Liver (tissue), 9 donors: ENCODE results near the gene FBXO2. TPM values are rescaled to one million over a fixed set of nuclear protein-coding genes. Genes with fewer than 3 reads are reported as not detected.

Experiments used
- DNase-seq: peaks from one replicate; pipeline ENCODE4 v3.0.0-alpha.2; 2017; ENCODE audit warnings: low spot score
- H3K27ac ChIP-seq, 2 donors: one replicate each; pipeline ENCODE4 v1.7.0; 2013; ENCODE audit warnings: inconsistent platforms in 2 of 2, low read length in 2 of 2, control low read depth in 1 of 2, low read depth in 1 of 2, mild to moderate bottlenecking in 1 of 2
- H3K27me3 ChIP-seq, 4 donors: one replicate each; pipeline versions ENCODE4 v1.6.1 to v1.7.0; 2013; ENCODE audit warnings: low read length in 3 of 4, inconsistent platforms in 1 of 4, mild to moderate bottlenecking in 1 of 4, moderate library complexity in 1 of 4; ENCODE audit not compliant: control insufficient read depth in 4 of 4, insufficient read depth in 4 of 4
- H3K36me3 ChIP-seq, 4 donors: one replicate each; pipeline versions ENCODE4 v1.6.1 to v1.7.0; 2013; ENCODE audit warnings: low read length in 3 of 4, mild to moderate bottlenecking in 3 of 4, low read depth in 1 of 4, moderate library complexity in 1 of 4; ENCODE audit not compliant: control insufficient read depth in 4 of 4, insufficient read depth in 3 of 4
- H3K4me1 ChIP-seq, 4 donors: one replicate each; pipeline versions ENCODE4 v1.6.1 to v1.7.0; 2013; ENCODE audit warnings: low read length in 3 of 4, mild to moderate bottlenecking in 3 of 4, moderate library complexity in 1 of 4; ENCODE audit not compliant: control insufficient read depth in 4 of 4, insufficient read depth in 4 of 4
- H3K4me3 ChIP-seq, 3 donors: one replicate each; pipeline versions ENCODE4 v1.6.1 to v1.7.0; 2013; ENCODE audit warnings: low read length in 3 of 3, control low read depth in 1 of 3, low read depth in 1 of 3, mild to moderate bottlenecking in 1 of 3
- H3K9ac ChIP-seq, 2 donors: one replicate each; pipeline ENCODE4 v1.7.0; 2013; ENCODE audit warnings: low read length in 2 of 2, mild to moderate bottlenecking in 2 of 2, moderate library complexity in 2 of 2, control low read depth in 1 of 2, low read depth in 1 of 2
- H3K9me3 ChIP-seq, 4 donors: one replicate each; pipeline versions ENCODE4 v1.6.1 to v1.7.0; 2013; ENCODE audit warnings: low read length in 3 of 4; ENCODE audit not compliant: control insufficient read depth in 4 of 4
- ATF3 ChIP-seq: IDR thresholded peaks from 2 replicates; pipeline ENCODE4 v1.6.1; 2016; ENCODE audit warnings: antibody characterized with exemption
- EGR1 ChIP-seq, 2 donors: IDR thresholded peaks; 2 replicates each; pipeline ENCODE4 v1.6.1; 2016 to 2018; ENCODE audit warnings: antibody characterized with exemption in 2 of 2, low read depth in 2 of 2
- FOXA1 ChIP-seq: IDR thresholded peaks from 2 replicates; pipeline ENCODE4 v1.6.1; 2016; ENCODE audit warnings: antibody characterized with exemption
- GABPA ChIP-seq, 2 donors: IDR thresholded peaks in 1 of 2; conservative IDR thresholded peaks in 1 of 2; 2 replicates each; pipeline ENCODE4 v1.6.1; 2016; ENCODE audit warnings: antibody characterized with exemption in 2 of 2, mild to moderate bottlenecking in 1 of 2, moderate library complexity in 1 of 2
- HNF4A ChIP-seq, 2 donors: conservative IDR thresholded peaks; 2 replicates each; pipeline ENCODE4 v1.6.1; 2016; ENCODE audit warnings: antibody characterized with exemption in 2 of 2, mild to moderate bottlenecking in 2 of 2
- HNF4G ChIP-seq: IDR thresholded peaks from 2 replicates; pipeline ENCODE4 v1.6.1; 2016; ENCODE audit warnings: antibody characterized with exemption
- JUND ChIP-seq, 2 donors: IDR thresholded peaks; 2 replicates each; pipeline ENCODE4 v1.6.1; 2016; ENCODE audit warnings: antibody characterized with exemption in 2 of 2
- NR2F2 ChIP-seq: IDR thresholded peaks from 2 replicates; pipeline ENCODE4 v1.6.1; 2016; ENCODE audit warnings: antibody characterized with exemption
- RAD21 ChIP-seq, 2 donors: IDR thresholded peaks; 2 replicates each; pipeline ENCODE4 v1.6.1; 2016; ENCODE audit warnings: antibody characterized with exemption in 2 of 2, mild to moderate bottlenecking in 2 of 2
- RXRA ChIP-seq, 2 donors: IDR thresholded peaks; 2 replicates each; pipeline ENCODE4 v1.6.1; 2017 to 2018; ENCODE audit warnings: antibody characterized with exemption in 2 of 2, mild to moderate bottlenecking in 1 of 2
- SP1 ChIP-seq: IDR thresholded peaks from 2 replicates; pipeline ENCODE4 v1.6.1; 2018; ENCODE audit warnings: antibody characterized with exemption, mild to moderate bottlenecking
- YY1 ChIP-seq: IDR thresholded peaks from 2 replicates; pipeline ENCODE4 v1.6.1; 2016; ENCODE audit warnings: antibody characterized with exemption, mild to moderate bottlenecking
- WGBS: extraction: QIAGEN DNeasy Blood & Tissue Kit; methylation state at CpG from one replicate; pipeline ENCODE4 v1.1.7; 2013; 5-methylcytosine and 5-hydroxymethylcytosine counted together
- polyA plus RNA-seq, 2 donors: library from polyadenylated mRNA; stranded (reverse) in 1 of 2; unstranded in 1 of 2; fragments of 200-250 nt in 1 of 2; fragments of >200 nt in 1 of 2; fragmentation: Nextera tagmentation in 1 of 2; extraction: Ambion mirVana in 1 of 2; gene quantifications; one replicate each; pipeline versions ENCODE4 v1.2.1 to v1.2.3, GENCODE V29; 2013 to 2015
- total RNA-seq, 2 donors: library from RNA; depleted of rRNA; stranded (reverse); fragments of >200 nt; gene quantifications; one replicate each; pipeline ENCODE4 v1.2.3, GENCODE V29; 2014
- TF ChIP-seq, protein P1 (sequence below): fragments of 150-350 bp; IDR thresholded peaks from 2 replicates; pipeline ENCODE4 v1.5.1; 2017; ENCODE audit warnings: improper control_type of control experiment, low read depth, low read length; ENCODE audit not compliant: missing input control
- TF ChIP-seq, protein P2 (sequence below): IDR thresholded peaks from 2 replicates; pipeline ENCODE4 v1.6.1; 2016; ENCODE audit warnings: antibody characterized with exemption
- TF ChIP-seq, protein P3 (sequence below): IDR thresholded peaks from 2 replicates; pipeline ENCODE4 v1.6.1; 2016; ENCODE audit warnings: antibody characterized with exemption
- donor health status: healthy.
- donor health status: healthy.
- donor health status: healthy.
- donor health status: healthy.
- donor health status: healthy.

The FBXO2 gene
- total and polyA plus RNA-seq, 4 donors, result 1.7 to 20.9 (median 4.0) TPM

DNA sequence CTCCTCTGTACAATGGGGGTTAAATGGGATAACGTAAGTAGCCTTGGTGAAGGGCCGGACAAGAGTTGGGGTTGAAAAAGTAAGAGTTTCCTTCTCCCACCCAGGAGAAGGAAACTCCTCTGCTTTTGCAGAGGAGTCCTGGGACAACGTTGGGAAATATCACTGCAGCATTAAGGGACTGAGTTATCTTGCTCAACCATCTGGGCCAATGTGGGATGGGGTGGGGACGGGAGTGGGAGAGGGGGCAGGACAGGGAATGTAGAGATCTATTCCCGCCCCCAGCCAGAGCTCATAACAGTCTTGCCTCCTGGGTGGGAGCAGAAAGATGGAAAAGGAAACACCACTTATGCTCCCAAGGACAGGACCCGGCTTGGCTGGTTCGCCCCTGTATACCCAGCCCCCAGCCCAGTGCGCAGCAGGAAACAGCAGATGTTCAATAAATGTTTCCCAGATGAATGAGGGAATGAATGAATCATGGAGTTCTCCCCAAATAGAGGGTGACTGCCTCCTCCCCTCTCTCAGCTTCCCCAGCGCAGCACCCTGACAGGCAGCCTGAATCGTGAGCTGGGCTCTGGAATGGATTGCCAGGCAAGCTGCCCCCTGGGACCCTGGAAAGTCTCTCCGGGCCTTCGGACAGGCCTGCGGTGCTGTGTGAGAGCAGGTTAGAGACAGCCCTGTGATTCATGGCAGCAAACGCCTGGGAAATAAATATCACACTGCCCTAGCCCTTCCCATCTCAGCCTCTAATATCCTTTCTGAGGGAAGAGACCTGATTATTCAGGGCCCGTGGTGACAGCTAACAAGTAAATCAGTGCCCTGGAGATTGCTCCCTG lies 24.8 kb downstream of the FBXO2 start:
- 65% methylated on average over 15 of the region's 15 CpGs for WGBS
- no peaks in the 10 kb centered on the region for H3K36me3 ChIP-seq
- no peak for TF ChIP-seq SP1
- no peak for TF ChIP-seq RXRA (IDR thresholded peaks at IDR 0.05)
- no peak for TF ChIP-seq NR2F2
- TF ChIP-seq, protein P1, sequence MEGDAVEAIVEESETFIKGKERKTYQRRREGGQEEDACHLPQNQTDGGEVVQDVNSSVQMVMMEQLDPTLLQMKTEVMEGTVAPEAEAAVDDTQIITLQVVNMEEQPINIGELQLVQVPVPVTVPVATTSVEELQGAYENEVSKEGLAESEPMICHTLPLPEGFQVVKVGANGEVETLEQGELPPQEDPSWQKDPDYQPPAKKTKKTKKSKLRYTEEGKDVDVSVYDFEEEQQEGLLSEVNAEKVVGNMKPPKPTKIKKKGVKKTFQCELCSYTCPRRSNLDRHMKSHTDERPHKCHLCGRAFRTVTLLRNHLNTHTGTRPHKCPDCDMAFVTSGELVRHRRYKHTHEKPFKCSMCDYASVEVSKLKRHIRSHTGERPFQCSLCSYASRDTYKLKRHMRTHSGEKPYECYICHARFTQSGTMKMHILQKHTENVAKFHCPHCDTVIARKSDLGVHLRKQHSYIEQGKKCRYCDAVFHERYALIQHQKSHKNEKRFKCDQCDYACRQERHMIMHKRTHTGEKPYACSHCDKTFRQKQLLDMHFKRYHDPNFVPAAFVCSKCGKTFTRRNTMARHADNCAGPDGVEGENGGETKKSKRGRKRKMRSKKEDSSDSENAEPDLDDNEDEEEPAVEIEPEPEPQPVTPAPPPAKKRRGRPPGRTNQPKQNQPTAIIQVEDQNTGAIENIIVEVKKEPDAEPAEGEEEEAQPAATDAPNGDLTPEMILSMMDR, result no peak
- TF ChIP-seq, protein P2, sequence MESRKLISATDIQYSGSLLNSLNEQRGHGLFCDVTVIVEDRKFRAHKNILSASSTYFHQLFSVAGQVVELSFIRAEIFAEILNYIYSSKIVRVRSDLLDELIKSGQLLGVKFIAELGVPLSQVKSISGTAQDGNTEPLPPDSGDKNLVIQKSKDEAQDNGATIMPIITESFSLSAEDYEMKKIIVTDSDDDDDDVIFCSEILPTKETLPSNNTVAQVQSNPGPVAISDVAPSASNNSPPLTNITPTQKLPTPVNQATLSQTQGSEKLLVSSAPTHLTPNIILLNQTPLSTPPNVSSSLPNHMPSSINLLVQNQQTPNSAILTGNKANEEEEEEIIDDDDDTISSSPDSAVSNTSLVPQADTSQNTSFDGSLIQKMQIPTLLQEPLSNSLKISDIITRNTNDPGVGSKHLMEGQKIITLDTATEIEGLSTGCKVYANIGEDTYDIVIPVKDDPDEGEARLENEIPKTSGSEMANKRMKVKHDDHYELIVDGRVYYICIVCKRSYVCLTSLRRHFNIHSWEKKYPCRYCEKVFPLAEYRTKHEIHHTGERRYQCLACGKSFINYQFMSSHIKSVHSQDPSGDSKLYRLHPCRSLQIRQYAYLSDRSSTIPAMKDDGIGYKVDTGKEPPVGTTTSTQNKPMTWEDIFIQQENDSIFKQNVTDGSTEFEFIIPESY, result no peak
- TF ChIP-seq HNF4A (conservative IDR thresholded peaks at IDR 0.05), result no peak
- H3K9ac ChIP-seq, result no peak overlapping the region
- H3K27me3 ChIP-seq, result peaks cover 0 to 2% (median 0%) of the 10 kb centered on the region in 4 donors
- no peak overlapping the region for H3K4me3 ChIP-seq
- no peak overlapping the region for H3K27ac ChIP-seq
- no peak for DNase-seq
- H3K9me3 ChIP-seq, result no peaks in the 10 kb centered on the region
- H3K4me1 ChIP-seq, result no peaks in the 10 kb centered on the region

DNA sequence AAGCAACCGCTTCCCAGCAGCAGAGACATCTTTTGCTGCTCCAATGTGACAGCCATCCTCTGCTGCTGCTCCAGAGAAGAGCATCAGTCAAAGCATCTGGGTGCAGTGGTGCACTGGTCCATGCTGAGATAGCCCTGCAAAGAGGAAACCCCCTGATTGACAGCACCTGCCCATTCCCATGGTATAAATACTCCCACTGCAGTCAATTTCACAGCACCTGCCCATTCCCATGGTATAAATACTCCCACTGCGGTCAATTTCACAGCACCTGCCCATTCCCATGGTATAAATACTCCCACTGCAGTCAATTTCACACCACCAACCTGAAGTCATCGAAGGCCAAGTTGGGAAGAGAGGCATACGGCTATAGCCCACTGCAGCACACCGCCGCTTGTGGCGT lies 25.5 kb downstream of the FBXO2 start:
- TF ChIP-seq, protein P1, result no peak
- TF ChIP-seq EGR1 (IDR thresholded peaks at IDR 0.05; ENCODE audit: low read depth in 2 of 2) (no peak), GABPA (IDR thresholded peaks at IDR 0.05 in 1 of 2, conservative IDR thresholded peaks at IDR 0.05 in 1 of 2) (no peak), HNF4G (no peak), RAD21 (IDR thresholded peaks at IDR 0.05) (no peak), FOXA1 (no peak), YY1 (no peak), RXRA (IDR thresholded peaks at IDR 0.05) (no peak), ATF3 (no peak), JUND (IDR thresholded peaks at IDR 0.05) (no peak), NR2F2 (no peak), HNF4A (conservative IDR thresholded peaks at IDR 0.05) (no peak)
- TF ChIP-seq, protein P3, sequence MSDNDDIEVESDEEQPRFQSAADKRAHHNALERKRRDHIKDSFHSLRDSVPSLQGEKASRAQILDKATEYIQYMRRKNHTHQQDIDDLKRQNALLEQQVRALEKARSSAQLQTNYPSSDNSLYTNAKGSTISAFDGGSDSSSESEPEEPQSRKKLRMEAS, result no peak
- Histone ChIP-seq H3K4me3 (no peak overlapping the region), H3K9ac (no peak overlapping the region), H3K4me1 (no peaks in the 10 kb centered on the region), H3K36me3 (no peaks in the 10 kb centered on the region), H3K27ac (no peak overlapping the region), H3K9me3 (no peaks in the 10 kb centered on the region), H3K27me3 (peaks cover 0 to 2% (median 0%) of the 10 kb centered on the region in 4 donors)
- no peak for DNase-seq
- WGBS, result 92% methylated on average over 7 of the region's 7 CpGs
